HG03558 (cell line): ENCODE results near the gene CST3.
"Not testable (repeated sequence)": the region's sequence is repeated elsewhere in the genome, so short reads cannot be mapped to it uniquely, and the experiment has no call there.

Experiments
- ATAC-seq: cut with Tn5 transposase; IDR thresholded peaks from one replicate; pipeline ENCODE4 v1.9.1; 2021; ENCODE audit warnings: moderate number of reproducible peaks; ENCODE audit not compliant: unreplicated experiment; ENCODE audit errors: extremely low read depth

CST3 gene

DNA sequence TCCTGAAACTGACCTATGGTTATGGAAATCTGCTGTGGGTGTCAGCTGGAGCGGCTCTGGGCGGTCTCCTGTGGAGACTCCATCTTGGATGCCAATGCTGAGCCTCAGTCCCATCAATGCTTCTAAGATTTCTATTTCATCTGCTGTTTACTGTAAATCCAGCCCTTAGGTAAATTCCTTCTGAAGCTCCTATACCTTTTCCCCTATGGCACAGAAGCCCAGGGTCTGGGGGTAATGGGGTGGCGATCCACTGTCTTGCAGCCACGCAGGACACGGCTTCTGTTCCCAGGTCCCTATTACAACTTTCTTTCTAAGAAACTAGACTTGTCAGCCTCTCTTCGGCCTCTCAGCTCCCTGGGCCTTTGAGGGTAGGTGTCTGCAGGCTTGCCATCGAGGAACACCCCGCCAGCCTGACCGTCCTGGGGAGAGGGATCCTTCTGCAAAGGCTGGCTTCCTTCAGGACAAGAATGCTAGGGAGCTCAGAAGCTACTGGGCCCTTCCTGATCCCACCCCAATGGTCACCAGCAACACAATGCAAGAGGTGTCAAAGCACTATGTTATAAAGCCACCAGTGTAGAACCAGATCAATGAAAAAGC lies 6.4 kb downstream of the CST3 start:
- no peak for ATAC-seq

DNA sequence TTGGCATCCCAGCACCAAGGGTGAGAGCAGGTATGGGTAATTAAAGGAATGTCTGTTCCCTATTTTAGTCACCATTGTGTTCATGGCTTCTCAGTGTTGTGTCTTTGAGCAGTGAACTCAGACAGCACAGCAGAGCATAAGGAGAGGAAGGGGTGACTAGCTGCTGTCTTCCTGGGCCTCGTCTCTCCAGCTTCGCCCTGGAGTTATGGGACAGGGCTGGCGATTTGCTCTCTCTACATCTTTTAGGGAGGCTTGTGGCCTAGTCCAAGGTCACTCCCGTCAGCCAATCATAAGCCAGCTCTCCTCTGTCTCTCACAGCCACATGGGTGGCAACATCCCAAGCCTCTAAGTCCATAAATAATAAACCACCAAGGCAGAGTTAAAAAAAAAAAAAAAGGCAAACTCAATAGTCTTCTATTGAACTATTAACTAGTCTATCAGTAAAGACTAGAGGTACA lies 7.3 kb downstream of the CST3 start:
- ATAC-seq = no peak

DNA sequence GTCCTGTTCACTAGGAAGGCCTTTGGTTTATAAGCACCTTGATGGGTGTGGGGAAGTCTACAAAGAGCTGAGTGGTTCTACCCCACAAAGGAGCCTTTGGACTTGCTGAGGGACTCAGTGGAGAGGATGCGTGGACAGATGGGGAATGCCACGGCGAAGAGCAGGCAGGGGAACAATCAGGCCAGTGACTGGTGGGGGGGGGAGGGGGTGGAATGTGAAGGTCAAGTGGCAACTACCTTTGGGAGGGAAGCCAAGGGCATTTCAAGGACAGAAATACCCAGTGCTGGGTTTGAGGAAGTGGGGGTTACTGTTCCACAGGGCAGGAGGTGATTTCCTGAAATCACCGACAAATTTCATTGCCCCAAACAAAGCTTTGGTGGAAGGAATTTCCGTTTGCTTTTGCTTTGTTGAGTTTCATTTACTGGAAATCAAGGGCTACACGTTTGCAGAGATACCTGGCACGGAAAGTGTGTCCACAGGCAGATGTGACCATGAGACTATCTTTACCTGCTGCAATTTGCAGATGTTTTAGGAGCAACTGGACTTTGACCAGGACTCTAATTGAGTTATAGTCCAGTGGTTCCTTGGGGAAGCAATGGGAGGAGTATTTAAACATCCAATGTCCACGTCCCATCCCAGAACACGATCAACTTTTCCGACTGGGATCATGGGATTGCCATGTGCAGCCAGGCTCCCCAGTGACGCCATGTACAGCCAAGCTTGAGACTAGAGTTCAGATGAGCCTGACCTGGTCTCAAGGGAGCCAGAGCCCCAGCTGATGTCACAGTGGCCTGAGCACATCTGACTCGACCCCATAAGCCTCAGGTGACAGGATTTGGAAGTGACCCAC lies 8.0 kb downstream of the CST3 start:
- ATAC-seq = no peak

DNA sequence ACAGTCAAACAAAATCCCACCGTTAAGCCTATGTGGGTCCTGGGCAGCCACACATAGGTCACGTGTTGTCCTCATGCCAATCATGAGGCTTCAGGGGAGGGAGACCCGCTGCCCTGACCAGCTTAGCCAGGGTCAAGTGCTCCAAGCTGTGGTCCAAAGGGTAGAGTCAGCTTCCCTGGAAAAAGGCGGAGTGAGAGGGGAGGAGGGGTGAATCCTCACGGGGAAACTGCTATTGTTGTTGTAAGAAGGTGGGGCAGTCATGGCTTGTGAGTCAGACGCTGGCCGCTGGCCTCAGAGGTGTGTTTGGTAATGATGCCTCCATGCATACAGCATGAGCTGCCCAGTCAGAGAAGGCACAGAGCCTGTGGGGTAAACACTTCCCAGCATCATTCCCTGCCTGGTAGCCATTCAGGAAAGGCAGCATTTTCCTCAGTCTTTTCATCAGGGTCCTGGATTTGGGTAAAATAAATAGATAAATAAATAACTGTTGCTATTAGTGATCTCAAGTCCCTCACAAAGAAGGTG lies 8.7 kb downstream of the CST3 start:
- no peak for ATAC-seq

GRCh38 chr20:23628402-23629016 lies 9.2 kb downstream of the CST3 start:
- ATAC-seq = no peak

DNA sequence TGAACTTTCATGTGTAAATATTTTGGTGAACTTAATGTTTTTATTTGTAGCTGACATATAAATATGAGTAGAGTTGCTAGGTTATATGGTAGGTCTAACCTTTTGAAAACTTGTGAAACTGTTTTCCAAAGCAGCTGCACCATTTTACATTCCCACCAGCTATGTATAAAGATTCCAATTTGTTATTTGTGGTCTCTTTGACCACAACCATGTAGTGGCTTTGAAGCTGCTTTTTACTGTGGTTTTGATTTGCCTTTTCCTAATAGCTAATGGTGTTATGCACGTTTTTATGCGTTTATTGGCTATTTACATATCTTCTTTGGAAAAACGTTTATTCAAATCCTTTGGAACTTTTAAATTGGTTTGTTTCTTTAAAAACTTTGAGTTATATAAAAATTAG lies 10.3 kb downstream of the CST3 start:
- ATAC-seq = no peak

DNA sequence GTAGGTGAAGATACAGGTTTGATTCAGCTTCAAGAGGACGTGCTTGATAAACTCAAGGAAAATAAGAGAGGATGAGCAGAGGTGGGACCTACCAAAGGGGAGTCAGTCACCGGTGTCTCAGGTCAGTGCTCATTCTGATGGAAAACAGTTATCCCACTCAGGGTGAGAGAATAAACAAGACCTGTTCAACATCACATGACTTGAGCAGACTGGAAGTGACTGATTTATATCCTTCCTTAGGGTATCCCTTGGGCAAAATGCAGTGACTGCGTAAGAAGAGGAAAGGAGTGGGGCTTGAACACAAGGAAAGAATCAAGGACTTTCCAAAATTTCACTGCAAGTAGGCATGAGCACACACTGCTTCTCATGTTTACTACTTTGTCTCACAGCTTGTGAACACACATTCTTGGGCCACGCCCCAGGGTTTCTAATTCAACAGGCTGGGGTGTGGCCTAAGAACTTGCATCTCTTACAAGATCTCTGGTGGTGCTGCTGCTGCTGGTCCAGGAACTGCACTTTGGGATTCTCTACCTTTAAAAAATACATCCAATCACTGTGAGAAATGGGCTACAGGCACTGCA lies 11.6 kb downstream of the CST3 start:
- ATAC-seq = no peak

DNA sequence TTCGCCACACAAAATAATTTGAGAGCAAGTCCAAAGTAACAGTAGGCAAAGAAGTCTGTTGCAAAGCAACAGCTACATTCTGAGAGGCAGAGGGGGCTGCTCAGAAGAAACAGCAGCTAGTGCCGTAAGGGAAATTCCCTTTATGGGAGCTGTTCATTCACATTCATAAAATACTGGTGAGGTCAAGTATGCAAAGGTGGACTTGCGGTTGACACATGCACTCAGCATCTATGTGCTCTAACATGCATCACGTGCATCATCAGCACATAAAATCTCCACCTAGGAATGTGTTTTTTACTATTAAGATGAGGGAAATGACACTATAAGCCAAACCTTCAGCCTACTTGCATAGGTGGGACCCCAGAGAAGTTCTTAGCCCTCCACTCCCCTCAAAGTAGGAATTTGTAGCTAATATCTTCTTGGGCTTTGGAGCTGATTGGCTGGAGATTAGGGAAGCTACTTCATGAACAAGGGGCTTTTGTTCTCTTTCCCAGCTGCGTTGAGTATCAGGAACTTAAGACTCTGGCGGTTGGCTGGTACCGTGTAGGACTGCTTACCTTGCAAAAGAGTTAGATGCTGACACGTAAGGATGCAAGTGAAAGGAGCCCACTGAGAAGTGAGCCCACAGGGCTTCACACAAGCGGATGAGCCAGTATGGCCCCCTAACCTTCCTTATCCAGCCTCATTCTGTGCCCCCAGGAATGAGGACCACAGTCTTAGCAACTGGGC lies 12.4 kb downstream of the CST3 start:
- ATAC-seq = no peak

DNA sequence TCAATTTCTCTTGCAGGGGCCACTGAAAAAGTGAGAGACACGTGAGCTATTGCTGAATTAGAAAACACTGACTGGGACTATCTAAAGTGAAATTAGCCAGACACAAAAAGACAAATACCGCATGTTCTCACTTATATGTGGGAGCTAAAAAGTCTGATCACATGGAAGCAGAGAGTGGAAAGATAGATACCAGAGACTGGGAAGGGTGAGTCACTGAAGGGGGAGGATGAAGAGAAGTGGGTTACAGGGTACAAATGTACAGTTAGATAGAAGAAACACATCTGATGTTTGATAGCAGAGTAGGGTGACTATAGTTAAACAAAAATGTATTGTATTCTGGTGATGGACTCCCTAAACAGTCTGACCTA lies 13.4 kb downstream of the CST3 start:
- no peak for ATAC-seq

DNA sequence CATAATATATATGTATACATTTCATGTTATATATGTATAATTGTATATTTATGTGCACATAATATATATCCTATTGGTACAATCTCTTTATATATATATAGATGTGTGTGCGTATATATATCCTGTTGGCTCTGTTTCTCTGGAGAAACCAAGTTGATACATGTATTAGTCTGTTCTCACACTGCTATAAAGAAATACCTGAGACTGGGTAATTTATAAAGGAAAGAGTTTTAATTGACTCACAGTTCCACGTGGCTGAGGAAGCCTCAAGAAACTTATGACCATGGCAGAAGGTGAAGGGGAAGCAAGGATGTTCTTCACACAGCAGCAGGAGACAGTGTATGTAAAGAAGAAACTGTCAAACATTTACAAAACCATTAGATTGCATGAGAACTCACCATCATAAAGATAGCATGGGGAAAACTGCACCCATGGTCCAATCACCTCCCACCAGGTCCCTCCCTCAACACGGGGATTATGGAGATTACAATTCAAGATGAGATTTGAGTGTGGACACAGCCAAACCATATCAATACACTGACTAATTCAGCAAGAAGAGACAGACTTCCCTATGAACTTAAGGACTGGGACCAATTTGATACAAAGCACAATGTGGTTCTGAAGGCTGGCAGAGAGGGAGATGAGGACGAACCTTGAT lies 14.0 kb downstream of the CST3 start:
- ATAC-seq = no peak

DNA sequence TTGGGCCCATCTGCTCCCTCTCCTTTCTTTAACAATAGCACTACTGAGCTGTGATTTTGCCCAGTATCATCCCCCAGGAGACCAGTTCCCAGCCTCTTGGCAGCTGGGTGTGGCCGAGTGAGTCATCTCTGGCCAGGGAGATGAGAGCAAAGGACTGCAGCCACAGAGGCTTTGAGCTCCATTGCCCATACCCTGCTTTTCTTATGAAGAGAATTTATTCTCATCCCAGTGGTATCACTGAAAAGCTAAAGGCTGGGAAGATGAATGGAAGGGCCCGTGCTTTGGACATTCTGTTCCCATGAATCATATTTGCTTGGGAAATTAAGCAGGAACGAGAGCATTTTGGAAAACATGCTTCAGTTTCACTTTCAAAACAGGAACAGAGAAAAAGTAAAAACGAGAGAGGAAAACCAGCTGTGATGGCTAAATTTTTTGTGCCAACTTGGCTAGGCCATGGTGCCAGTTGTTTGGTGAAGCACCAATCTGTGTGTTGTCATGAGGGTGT lies 14.9 kb downstream of the CST3 start:
- no peak for ATAC-seq

DNA sequence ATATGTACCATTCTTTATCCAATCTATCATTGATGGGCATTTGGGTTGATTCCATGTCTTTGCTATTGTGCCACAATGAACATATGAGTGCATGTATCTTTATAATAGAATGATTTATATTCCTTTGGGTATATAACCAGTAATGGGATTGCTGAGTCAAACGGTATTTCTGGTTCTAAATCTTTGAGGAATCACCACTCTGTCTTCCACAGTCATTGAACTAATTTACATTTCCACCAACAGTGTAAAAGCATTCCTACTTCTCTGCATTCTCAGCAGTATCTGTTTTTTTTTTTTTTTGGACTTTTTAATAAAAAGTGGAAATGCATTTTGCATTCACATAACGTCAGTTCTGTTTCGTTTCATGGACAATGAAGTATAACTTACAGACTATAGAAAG lies 15.4 kb downstream of the CST3 start:
- ATAC-seq = not testable (repeated sequence)

- ATAC-seq = not testable (repeated sequence)
Measured at GRCh38 chr20:23620670-23621386, 16.9 kb downstream of the CST3 start.

DNA sequence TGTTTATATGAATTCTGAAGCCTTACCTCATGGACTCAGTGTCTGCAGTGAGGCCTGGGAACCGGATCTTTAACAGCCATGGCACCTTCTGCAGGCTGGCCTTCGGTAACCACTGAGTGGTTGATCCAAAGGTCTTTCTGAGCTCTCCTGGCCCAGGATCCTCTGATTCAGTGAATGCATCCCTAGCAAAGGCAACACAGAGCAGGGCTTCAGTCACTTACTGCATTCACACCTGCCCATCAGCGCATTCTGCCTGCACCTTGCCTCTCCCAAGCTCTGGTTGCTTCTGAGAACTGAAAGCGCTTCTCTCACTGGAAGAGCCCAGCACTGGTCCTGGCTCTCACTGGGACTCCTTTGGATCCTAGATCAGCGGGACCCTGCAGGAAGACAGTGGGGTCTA lies 23.6 kb downstream of the CST3 start:
- ATAC-seq = no peak

DNA sequence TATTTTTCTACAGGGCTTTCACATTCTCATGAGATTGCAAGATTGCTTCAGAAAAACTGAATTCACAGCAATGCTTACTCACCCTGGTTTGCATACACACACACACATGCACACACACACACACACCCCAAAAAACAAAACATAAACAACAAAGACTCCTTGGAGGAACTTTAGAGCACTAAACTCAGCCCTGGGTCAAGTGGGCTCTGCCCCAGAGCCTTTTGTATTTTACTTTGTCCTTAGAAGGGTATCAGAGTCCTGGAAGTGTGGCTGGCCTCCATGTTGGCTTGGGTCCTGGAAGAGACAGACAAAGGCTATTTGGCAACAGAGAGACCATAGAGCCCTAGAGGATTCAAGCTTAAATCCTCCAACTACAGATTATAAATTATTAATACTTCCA lies 24.1 kb downstream of the CST3 start:
- ATAC-seq = no peak

- no peak for ATAC-seq
Measured at GRCh38 chr20:23612396-23612795, 25.4 kb downstream of the CST3 start.

- no peak for ATAC-seq
Measured at GRCh38 chr20:23609486-23610109, 28.2 kb downstream of the CST3 start.

- ATAC-seq = no peak
Measured at GRCh38 chr20:23608251-23608846, 29.4 kb downstream of the CST3 start.
